Stimulated activated CD8-positive, alpha-beta memory T cell treated with anti-CD3 and anti-CD28 coated beads, Interleukin-12 subunit alpha, Interleukin-12 subunit beta, amount 100 ng/mL, for 24 hours (primary cell): ENCODE data around the gene SPOP.
"Not testable (repeated sequence)": the region's sequence is repeated elsewhere in the genome, so short reads cannot be mapped to it uniquely, and the experiment has no call there.

Experiments used
- DNase-seq: peaks from one replicate; pipeline ENCODE4 v3.0.0-alpha.2; 2020; ENCODE audit errors: extremely low read depth

SPOP gene

DNA sequence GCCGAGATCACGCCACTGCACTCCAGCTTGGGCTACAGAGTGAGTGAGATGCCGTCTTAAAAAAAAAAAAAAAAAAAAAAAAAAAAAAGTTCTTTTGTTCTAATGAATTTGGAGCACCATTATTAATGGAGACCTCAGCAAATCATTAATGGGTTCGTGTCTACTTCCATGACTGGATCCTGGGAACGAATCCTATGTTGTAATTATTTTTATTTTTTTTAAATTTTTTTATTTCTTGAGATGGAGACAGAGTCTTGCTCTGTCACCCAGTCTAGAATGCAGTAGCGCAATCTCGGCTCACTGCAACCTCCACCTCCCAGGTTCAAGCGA, 30.7 kb downstream of the SPOP start:
- DNase-seq, result no peak

DNA sequence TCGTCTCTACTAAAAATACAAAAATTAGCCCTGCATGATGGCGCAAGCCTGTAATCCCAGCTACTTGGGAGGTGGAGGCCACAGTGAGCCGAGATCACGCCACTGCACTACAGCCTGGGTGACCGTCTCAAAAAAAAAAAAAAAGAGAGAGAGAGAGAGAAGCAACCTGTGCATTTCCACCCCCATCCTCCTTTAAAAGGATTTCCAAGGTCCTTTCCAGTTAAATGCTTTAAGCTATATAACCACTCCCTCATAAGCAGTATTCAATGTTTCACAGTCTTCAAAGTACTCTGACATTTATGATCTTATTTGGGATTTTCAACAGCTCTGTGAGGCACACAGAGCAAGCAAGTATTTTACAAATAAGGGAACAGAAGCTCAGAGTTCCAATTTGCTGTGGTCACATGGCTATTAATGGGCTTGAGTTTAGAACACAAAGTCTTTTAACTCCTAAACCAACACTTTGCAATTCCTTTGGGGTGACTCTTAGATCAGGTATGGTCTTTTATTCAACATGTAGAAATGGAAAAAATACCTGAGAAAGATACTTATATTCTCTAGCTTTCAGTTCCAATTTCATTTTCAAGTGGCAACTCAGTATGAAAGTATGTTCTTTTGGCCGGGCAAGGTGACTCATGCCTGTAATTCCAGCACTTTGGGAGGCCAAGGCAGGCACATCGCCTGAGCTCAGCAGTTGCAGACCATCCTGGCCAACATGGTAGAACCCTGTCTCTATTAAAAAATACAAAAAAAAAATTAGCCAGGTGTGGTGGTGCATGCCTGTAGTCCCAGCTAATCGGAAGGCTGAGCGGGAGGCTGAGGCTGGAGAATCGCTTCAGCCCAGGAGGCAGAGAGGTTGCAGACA, 31.3 kb downstream of the SPOP start:
- DNase-seq, result no peak

DNA sequence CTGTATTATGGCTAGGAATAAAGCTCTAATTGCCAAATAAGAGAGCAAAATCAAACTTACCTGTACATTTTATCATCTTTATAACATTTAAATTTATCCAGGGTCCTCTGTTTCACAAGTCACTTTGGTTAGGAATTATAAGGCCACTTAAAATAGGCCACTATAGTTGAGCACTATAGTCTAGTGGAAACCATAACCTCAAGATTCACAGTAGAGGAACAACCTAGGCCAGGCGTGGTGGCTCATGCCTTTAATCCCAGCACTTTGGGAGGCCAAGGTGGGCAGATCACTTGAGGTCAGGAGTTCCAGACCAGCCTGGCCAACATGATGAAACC, 31.9 kb downstream of the SPOP start:
- DNase-seq, result not testable (repeated sequence)

DNA sequence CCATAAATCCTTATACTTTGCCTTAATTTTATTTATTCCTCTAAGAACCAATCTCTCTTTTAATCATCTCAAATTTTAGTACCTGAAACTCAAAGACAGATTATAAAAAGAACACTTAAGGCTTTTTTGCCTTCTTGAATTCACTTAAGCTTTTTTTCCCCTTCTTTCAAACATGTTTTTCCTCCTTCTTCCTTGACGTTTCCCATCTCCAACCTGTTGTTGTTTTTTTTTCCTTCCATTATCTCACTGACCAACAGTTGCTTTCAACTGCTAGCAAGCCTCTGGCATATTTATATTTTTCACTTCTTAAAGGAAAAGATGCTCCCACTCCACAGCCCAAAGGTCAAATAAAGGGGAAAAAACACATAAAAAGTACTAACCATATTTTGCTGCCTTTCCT, 32.2 kb downstream of the SPOP start:
- DNase-seq, result no peak

DNA sequence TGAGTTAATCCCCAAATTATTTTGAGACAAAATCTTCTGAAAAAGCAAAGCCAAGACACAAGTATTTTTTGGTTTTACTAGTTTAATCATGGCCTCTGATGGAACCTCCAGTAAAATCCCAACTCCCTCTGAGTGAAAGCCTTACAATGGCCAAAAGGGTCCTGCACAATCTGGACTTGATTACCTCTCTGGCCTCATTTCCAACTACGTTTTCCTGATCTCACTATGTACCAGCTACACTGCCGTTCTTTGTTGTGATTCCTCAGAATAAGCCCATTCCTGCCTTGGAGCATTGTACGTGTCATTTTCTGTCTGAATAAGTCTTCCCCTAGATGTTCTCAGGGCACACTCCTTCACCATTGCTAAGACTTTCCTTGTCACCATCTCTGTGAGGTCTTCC, 37.3 kb downstream of the SPOP start:
- DNase-seq, result no peak

DNA sequence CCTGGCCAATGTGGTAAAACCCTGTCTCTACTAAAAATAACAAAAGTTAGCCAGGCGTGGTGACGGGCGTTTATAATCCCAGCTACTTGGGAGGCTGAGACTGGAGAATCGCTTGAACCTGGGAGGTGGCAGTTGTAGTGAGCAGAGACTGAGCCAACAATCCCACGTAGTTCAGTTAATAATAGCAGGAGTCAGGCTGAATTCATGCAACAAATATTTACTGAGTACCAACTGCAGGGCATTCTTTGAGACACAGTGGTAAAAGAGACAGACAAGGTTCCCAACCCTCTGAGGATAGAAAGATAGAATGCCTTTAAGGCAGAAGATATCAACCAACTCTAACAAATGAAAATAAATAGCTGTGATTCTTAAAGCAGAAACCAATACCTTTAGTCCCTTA, 39.1 kb downstream of the SPOP start:
- no peak for DNase-seq

DNA sequence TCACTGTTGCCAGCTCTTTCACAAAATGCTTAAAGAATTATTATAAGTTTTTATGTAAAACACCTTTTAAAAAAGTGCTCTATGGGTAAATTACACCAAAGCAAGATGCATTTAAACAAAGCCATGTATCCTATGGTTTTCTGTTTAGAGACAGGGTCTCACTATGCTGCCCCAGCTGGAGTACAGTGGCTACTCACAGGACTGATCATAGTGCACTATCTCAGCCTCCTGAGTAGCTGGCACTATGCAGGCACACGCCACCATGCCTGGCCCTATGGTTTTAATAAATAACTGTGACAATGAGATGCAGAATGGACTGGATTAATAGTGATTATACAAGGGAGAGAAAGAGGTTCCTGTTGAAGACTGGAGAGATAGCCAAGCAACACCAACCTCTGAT, 40.2 kb downstream of the SPOP start:
- no peak for DNase-seq

DNA sequence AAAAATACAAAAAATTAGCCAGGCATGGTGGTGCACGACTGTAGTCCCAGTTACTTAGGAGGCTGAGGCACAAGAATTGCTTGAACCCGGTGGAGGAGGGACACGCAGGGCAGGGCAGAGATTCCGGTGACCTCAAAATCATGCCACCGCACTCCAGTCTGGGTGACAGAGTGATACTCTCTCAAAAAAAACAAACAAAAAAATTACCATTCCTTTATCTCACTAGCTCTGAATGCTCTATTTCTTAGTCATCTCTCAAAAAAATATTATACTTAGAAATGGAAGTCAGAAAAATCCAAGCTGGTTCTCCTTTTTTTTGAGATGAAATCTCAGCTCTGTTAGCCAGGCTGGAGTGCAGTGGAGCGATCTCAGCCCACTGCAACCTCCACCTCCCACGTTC, 40.8 kb downstream of the SPOP start:
- DNase-seq, result no peak

DNA sequence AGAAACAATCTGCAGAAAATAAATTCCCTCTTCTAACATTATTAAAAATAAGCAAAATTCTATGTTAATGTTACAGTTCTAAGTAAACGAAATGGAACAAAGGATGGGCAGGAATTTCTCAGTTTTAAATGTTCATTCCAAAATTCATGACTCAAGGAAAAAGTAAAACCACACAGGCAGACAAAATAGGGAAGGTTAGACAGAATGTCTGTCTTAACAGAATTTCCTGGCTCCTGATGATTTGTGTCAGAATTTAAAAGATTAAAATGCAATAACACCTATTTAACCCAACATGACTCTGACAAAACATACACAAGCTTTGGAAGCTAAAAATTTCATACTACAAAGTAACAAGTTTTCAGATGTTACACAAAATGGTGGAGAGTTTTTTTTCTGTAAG, 42.8 kb downstream of the SPOP start:
- DNase-seq, result no peak

DNA sequence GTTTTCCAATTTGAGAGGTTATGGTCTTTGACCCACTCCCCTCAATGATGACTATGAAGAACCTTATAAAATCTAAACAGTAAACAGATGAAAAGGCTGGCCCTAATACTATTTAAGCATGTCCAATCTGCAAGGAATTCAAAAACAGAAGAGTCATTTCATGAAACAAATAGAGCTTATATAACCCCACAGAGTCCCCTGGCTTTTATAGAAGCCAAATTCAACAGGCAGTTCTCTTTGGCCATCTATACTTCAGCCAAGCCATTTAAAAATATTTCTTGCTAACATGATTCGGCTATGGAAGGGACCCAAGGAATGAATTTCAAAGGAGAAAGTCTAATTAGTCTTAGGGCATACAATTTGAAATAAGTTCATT, 43.4 kb downstream of the SPOP start:
- no peak for DNase-seq

DNA sequence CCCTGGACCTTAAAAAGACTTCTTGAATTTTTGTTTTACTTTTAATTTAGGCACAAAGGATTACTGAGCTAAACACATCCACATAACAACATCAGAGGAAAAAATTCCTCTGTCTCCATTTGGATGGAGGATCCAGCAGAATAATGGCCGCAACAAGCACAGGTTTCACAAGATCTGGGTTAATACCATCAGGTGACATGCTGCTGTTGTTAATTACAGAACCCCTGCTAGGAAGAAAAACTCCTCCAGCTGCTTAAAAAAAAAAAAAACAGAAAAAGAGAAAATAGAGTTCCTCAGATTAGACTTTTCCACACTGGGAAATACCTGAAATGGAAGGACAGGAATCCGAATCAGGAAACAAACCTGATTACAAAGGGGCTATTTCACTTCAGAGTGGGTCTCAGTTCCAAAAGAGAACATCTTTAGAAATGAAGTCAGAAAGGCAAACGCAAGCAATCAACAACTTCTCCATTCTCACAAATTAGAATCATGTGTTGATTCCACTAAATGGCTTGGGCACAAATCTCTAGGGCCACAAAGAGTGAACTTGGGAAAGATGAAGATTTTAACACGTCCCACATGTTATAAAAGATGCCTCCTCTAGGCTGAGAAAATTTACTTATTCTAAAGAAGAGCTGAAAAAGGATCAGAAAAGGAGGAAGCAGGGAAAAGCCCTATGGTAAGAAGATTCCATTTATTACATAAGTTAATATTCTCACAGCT, 44.0 kb downstream of the SPOP start:
- no peak for DNase-seq

DNA sequence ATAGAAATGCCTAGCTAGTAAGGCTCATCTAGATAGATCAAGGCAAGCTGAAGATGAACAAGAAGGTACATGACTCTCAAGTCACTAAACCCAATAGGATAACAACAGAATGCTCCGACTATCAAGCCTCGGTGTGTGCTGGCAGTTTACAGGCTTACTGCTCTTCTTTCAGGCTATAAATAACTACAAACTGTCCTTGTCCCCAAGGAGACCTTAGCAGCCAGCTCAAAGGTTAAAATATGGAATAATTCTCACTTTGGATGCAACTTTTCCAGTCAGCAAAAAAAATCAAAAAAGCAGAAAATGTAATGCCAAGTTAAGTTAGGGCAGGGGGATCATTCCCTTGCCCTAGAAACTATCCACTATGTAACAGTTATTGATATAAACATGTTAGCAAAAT, 44.6 kb downstream of the SPOP start:
- DNase-seq, result no peak

DNA sequence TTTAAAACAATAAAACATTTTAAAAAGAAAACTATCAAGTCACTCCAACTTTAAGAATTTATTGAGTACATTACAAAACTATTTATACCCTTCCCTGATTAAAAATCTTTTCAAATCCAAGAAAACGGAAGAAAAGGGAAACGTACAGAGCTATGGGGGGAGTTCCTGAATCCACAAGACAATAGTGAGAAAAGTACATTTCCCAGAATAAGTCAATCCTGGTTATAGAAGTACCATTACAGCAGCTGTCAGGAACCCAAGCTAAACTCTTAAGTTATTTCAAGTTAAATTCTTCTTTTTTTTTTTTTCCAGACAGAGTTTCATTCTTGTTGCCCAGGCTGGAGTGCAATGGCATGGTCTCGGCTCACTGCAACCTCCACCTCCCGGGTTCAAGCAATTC, 45.7 kb downstream of the SPOP start:
- no peak for DNase-seq

DNA sequence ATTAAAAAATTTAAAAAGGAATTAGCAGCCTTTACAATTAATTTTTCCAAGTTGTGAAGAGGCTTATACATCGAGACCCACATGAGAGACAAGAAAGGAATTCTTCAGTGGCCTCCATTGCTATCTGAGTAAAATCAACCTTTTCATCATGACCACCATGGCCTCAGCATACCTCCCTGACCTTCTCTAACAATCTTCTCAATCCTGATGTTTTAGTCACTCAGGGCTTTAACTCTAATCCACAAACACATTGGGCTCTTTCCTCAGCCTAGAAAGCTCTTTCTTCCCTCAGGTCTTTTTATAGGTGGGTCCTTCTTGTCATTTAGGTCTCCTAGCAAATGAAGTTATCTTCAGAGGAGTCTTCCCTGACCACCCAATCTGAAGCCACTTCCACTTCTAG, 46.4 kb downstream of the SPOP start:
- DNase-seq, result no peak

DNA sequence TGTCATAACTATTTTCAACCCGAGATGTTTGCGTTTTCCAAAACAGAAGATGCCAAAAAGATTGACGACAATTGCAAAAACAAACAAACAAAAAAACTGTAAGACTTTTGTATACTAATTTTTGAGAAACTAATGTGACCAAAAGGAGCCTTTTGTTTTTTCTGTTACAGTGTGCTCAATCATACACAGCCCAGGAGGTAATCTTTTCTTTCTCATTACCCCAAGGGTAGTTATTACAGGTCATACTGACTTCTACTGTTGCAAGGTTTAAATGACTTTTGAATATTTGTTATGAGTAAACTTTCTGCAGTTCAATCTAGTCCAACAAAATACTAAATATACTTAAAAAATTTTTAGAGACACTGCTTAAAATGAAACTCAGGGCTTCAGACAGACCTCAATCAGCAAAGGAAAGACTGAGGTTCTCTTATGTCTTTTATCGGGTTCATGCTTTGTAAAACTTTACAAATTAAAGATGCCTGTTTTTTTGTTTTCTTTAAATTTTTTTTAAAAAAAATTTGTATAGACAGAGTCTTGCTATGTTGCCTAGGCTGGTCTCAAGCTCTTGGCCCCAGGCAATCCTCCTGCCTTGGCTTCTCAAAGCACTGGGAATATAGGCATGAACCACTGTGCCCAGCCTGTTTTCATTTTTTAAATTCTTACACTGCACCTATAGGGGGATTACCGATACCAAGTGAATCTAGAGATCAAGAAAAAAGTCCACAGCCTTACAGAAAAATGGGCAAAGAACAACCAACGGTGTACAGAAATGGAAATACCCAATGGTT, 47.6 kb downstream of the SPOP start:
- no peak for DNase-seq

DNA sequence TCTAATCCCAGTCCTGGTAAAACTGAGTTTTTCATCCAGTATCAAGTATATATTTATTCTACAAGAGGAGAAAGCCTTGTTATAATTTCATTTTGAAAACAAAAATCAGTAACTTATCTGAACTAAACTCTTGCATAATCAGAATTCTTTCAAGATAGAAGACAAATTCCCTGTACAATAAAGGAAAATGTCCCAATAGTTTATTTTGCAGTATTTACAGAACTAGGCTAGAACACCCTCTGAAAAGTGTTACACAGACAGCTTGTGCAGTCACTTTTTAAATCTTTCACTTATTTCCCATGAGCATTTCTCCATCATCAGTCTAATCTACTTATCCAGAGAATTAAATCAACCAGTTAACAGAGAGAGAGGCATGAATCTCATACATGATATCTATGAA, 48.5 kb downstream of the SPOP start:
- DNase-seq, result no peak

DNA sequence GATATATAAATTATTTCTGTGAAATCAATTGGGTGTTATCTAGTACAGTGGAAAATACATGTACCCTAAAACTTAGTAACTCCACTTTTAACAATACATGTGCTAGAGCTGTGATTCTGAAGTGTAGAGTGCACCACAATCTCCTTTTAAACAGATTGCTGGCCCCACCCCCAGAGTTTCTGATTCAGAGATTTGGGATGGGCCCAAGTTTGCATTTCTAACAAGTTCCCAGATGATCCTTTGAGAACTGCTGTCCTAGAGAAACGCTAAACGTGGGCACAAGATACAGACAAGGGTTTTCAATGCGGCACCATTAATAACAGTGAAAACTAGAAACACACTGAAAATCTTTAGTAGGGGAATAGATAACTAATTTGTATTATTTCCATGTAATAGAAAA, 53.0 kb downstream of the SPOP start:
- DNase-seq, result no peak

DNA sequence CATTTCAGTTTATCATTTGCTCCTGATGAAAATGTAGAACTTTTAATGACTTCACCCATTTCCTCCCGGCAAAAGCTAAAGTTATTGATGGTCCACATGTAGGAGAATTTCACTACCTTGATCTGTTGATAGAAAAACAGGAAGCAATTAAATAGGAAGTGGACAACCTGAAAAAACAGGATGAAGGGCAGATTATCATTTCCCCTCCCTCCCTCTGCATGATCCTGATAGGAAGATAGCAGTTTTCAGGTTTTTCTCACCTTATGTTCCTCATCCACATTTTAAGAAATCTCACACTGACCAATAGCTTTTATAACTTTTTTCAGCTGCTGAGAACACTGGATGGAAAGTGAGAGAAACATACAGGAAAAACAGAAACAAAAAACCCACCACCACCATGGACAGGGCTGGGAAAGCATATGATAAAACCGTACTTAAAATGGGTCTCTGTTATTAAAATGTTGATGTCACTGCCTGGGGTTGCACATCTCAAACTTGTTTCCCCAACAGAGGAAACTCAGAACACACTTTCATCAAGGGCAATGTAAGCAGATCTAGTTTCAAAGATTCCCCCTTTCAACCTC, 55.9 kb downstream of the SPOP start:
- DNase-seq, result no peak

DNA sequence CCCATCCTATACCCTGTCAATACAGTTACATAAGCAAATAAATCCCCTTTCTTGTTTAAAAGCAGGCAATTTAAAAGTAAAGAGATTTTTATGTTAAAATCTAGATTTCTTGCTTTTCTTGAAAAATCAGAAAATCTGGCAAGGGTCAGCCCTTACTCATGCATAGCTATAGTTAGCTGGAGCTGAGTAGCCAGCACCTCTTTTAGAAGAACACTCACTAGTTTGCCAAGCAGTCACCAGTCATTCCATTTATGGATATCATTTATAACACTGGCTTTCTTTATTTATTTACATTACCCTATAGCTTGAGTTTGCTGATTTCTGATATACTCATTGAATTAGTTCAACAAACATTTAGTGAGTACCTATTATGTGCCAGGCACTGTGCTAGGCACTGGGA, 56.5 kb downstream of the SPOP start:
- DNase-seq, result no peak

DNA sequence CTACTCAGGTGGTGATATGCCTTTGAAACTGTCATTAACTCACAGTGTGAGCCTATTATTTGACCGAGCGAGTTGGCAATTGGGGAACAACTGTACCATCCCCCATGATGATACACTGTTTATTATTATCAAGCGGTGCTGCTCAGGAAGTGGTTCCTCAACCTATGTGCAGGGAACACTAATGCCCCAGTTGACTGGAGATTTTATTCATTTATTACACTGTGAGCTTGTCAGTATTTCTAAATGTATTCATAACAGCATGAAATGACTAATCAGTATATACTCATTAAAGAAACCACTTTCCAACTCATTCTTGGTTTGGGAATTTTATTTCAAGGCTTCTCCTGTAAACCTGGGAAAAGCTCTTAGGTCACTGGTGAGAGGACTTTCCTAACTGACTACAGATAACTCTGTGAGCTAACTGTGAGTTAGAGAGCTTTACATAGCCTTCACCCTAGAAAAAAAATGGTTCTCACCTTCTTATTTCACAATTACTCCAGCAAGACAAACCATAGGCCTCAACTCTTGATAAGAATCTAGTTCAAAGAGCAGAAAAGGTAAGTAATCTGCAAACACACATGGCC, 59.8 kb downstream of the SPOP start:
- no peak for DNase-seq

DNA sequence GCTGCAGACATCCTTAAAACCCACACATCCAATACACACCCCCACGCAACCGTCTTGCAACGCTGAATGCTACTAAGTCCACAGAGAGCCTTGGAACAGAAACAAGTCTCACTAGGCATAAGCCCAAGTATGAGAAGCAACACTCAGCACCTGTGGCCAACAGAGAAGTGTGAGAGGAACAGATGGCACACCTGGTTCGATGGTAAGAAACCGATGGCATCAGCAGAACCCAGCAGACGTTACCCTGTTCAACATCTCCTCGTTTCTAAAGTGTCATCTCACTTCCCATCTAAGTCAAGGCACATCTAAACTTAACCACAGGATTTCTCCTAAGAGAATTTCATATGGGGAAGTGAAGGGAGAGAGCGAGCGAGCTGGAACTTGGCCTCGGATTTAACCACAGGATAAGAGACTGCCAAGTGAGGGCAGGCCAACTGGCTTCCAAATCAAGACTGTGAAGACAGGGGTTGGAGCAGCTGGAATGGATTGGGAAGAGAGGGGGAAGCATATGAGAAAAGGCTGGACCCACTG, 61.2 kb downstream of the SPOP start:
- no peak for DNase-seq

DNA sequence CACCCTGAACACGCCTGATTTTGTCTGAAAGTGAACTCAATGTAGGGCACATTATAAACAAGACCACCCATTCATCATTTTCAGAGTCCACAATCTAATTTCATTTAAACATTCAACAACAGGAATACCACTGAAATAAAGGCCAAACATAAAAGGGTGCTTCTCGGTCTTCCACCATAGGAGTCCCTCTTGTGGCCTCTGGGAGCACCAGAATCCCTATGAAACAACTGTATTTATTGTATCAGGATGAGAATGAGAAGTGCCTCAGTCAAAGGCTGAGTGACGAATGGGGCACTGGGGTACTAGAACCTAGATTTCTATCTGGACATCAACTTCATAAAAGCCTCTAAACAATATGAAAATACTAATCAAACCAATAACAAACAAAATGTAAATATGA, 61.8 kb downstream of the SPOP start:
- DNase-seq, result no peak
